HG03135 (cell line): ENCODE data around the gene FOXD2.
"Not testable (repeated sequence)": the region's sequence is repeated elsewhere in the genome, so short reads cannot be mapped to it uniquely, and the experiment has no call there.

Source experiments
- ATAC-seq: cut with Tn5 transposase; IDR thresholded peaks from one replicate; pipeline ENCODE4 v1.9.1; 2021; ENCODE audit warnings: mild to moderate bottlenecking, moderate library complexity; ENCODE audit not compliant: unreplicated experiment

The FOXD2 gene

DNA sequence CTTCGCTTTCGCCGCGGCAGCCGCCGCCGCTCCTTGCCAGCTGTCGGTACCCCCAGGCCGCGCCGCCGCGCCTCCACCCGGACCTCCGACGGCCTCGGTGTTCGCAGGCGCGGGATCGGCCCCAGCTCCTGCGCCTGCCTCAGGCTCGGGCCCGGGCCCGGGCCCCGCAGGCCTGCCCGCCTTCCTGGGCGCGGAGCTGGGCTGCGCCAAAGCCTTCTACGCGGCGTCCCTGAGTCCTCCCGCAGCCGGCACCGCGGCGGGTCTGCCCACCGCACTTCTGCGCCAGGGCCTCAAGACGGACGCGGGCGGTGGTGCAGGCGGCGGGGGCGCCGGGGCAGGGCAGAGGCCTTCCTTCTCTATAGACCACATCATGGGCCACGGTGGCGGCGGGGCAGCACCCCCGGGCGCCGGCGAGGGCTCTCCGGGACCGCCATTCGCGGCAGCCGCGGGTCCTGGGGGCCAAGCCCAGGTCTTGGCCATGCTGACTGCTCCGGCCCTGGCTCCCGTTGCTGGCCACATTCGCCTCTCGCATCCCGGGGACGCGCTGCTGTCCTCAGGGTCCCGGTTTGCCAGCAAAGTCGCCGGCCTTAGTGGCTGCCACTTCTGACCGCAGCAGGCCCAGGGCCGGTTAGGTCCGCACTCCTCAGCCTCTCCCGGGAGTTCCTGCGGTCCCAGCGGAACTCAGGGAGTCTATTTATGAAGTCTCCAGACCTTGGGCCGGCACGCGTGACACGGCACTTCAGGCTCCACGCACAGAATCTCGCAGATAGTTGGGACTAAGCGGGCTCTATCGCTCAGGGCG, 1.4 kb downstream of the FOXD2 start:
- ATAC-seq: no peak

DNA sequence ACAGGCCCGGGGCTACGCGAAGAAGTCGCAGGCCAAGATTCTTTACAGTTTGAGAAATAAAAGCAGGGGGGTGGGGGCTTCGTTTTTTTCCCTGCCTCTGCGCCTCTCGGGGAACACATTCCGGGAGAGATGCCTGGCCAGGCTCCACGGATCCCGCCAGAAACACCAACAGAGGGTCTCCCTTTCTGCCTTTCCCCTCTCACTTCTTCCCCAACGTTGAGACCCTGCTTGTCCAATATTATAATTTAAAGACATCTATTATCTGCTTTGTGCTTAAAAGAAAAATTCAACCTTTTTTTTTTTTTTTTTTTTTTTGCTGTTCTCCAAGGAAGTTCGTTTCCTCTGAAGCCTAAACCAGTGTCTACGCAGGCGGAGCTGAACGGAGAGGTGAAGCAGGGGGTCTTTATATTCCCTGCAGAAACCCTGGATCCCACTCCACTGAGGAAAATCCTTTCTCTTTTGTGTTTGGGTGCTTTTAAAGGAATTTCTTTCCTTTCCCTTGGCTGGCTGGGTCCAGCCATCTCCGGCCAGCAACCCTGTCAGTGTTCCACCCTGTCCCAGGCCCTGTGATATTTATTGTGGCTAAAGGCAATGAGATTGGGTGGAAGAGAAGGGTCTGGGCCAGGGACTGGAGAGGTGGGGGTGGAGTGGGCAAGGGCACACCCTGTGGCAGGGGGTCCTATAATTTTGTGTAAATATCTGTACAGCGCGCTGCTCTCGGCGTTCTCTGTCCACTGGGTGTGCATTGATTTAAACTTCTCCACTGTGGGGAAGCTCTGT, 2.2 kb downstream of the FOXD2 start:
- no peak for ATAC-seq

DNA sequence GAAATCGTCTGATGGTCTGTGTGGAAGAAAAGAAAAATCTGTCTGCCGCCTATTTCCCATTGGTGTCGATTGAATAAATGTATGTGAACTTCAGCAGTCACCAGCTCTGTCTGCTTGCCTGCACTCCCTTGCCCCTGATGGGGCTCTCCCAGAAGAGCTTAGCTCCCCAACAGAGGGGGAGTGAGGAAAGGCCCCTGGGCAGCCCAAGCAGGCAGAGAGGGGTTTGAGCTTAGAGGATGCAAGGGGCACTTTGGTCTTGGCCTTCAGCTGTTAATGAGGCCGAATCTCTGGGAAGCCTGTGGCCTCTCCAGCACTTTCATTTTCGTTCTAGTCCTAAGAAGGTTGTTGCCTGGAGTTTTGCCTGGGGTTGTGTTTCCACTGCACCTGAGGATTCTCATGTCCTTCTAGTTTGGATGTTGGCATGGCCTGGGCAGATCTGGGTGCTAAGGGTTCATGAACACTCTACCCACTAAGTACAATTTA, 2.8 kb downstream of the FOXD2 start:
- ATAC-seq: no peak

DNA sequence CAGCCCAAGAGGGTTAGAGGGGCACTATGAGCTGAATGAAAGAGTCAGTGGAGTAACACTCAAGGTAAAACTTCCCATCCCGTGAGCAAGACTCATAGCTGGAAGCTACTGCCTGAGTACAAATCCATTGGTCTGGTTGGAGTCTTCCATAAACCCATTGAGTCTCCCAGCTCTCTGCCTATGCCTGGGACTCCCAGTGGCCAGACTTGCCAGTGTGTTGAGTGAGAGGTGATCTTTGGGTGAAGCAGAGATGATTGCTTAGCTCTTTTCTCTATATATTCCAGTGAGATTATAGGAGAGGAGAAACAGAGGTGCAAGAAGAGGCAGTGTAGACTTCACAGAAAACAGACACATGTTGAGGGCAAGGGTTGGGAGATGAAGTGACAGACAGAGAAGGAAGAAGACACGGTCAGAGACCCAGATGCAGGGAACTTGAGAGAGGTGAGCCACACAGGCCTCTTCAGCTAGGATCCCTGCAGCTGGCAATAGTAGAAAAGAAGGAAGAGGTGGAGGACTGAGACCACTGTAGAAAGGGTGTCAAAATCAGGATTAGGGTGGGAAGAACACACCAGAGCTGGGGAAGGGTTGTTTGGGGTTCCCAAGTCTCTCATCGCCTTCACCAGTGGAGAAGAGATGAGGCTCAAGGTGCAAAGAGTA, 3.7 kb downstream of the FOXD2 start:
- no peak for ATAC-seq

DNA sequence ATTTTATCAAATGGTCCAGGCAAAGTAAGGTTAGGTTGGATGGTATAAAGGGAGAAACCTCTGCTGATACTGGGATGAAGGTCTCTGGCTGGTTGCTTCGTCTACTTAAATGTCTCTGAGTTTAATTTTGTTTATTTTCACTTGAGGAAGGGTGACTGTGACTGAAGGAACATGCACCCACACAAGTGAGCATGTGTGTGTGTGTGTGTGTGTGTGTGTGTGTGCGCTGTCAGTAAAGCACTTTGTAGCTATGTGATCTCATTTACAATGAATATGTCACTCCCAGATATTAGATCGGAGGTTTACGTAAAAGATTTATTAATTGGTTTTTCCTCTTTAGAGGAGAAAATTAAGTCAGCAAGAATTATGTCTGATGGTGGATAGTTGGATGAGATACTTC, 4.4 kb downstream of the FOXD2 start:
- ATAC-seq: no peak

DNA sequence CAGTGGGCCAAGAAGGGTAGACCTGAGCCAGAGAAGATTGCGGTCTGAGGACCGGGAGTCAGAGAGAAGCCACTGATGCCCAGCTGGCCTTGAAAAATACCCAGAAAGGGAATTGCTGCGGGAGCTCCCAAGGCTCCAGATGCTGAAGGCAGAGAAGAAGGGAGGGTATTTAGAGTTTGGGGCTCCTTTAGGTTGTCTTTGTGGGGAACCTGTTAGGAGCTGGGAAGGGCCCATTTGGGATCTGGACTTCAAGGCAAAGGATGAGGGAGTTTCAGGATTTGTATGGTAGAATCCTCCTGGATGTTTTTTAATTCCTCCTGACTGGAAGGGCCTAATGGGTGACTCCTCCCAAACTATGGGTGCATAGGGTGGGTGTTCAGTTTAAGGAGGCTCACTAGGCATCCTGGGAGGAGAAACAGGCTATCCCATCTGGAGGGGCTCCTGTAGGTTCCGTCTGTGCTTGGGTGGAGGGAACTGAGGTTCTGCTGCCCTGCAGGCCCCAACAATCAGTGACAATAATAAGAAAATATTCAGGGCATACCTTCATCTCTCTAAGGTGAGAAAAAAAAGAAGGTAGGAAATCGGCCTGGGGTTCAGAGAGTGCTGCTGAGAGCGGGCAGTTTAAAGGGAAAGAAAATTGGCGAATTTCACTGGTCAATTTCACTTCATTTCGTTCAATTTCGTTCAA, 5.1 kb downstream of the FOXD2 start:
- ATAC-seq: no peak

DNA sequence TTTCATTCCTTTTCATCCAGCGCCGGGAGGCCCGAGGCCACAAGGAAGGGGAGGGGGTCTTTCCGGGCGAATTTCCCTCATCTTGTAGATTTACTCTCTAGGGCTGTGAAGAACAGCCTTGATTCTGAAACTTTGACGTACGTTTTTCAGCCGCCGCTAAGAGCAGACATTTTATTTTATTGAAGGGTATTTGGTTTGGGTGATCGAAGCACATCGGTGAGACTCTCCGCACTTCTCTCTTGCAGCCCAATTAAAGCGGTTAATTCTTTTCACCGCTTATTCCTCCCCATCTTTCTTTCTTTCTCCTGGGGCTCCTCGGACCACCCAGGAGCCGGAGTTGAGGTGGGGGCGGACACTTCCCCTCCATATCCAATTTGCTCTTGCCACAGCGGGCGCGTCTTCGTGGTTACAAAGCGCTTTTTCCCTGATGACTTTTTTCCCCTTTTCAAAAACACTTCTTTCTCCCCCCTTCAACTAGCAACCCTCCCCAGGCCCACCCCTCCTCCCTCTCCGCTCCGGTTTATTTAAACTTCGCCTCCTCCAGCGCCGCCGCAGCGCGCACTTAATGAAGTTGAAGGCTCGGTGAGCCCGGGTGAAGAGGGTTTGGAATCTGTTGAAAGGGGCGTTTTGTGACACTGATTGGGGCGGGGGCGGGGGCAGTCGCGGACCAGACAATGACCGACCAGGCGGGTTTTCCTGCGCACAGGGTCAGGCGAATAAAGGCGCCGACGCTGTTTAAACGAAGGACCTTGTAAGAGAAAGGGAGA, 5.9 kb downstream of the FOXD2 start:
- no peak for ATAC-seq

DNA sequence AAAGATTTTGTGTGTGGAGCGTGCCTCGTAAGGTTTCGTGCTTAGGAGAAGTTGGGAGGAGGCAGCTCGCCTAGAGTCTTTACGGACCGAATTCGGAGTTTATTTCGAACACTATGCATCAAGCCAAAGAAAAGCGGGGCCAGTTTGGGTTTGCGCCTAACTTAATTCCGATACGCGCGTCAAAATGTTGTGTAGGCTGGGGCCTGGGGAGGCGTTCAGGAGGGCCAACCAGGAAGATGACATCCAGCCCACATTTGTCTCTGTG, 6.4 kb downstream of the FOXD2 start:
- ATAC-seq: no peak

DNA sequence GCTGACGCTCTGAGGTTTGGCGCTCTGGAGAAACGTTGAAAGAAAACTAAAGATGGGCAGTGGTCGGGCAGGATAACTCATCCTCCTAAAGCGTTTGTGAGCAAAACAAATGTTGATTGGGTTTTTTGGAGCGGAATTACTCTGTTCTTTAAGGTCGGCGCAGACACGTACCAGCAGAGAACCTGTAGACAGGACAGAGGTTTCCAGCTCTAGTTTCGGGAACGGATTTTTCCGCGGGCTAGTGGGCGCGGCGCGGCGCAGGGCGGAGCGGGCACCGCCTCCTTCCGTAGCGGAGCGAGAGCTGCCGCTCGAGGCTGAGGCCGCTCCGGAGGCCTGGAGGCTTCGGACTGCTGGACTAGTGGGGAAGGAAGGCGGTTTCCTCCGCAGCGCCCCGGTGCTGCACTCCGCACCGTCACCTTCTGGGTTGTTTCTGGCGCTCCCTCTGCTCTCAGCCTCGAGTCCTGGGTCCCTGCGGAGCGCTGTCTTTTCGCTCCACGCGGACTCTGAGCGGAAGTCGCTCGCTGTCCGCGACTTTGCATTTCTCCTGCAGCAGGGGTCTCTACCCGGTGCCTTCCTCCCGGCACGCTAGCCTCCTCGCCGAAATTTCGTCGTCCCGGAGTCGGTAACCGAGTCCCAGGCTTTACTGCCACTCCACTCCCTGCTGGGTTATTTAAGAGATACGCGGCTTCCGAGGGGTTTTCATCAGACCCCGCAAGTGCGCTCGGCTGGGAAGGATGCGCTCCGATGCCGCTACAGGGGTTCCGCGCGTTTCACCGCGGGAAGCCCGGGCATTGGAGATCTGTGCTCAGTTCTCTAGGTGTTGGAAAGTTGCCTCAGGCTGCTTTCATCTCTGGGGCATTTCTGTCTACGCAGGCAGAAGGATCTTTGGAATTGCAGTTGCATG, 7.0 kb downstream of the FOXD2 start:
- ATAC-seq: no peak

DNA sequence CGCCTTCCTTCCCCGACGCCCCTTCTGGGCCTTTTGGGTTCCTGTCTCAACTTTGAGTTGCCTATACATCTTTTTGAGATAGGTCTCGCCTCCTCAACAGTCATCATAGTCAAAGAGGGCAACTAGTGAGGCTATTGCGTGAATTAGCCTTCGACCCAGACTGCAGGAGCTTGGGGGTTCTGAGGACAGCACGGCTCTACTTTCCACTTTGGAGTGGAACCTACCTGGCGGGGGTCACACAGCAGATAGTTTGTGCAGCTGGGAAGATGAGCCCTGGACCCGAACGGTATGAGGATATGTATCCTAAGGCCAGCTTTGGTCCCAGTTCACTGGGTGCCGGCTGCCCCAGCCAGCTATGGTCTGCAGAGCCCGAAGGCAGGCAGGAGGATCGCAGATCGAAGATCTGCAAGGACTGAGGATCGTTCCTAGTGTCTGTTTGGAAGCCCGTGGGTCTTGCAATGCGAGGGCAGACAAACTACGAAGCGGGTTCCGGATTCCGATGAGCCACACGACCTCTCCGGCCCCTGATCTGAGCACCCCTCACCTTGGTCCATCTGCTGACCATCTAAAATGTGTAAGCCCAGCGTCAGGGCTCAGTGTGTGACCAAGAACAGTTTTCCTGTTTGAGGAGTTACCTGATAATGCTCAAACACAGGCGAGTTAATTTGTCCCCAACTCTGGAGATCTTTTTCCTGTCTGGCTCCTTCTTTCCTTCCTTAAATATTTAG, 8.1 kb downstream of the FOXD2 start:
- no peak for ATAC-seq

DNA sequence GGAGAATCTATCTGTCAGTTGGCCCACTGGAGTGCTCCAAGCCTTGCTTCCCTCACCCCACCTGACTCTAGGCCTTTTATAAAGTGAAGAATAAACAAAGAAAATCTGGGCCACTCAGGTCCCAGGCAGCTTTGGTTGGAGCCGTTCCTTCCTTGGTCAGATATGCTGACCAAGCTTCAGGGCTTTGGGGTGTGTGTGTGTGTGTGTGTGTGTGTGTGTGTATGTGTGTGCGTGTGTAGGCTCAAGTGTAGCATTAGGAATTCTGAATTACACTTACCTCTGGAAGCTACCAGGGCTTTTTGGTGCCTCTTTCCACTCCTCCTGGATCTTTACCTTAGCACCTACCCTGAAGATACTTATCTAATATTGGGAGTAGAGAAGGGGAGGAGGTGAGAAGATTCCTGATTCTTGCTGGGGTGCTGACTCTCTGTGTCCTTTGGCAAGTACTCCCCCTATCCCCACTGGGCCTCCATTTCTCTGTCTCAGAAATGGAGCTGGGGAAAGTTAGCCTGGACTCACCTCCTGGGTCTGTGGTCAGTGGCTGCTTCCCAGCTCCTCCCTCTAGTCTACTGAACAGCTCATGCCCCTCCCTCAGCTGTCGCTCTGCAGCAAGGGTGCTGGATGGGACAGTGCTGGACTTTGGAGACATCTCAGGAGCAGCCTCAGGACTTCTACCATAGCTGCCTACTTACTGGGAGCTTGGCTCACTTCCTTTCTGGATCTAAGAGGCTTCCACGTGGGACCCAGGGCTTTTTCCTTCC, 10.8 kb downstream of the FOXD2 start:
- ATAC-seq: no peak

DNA sequence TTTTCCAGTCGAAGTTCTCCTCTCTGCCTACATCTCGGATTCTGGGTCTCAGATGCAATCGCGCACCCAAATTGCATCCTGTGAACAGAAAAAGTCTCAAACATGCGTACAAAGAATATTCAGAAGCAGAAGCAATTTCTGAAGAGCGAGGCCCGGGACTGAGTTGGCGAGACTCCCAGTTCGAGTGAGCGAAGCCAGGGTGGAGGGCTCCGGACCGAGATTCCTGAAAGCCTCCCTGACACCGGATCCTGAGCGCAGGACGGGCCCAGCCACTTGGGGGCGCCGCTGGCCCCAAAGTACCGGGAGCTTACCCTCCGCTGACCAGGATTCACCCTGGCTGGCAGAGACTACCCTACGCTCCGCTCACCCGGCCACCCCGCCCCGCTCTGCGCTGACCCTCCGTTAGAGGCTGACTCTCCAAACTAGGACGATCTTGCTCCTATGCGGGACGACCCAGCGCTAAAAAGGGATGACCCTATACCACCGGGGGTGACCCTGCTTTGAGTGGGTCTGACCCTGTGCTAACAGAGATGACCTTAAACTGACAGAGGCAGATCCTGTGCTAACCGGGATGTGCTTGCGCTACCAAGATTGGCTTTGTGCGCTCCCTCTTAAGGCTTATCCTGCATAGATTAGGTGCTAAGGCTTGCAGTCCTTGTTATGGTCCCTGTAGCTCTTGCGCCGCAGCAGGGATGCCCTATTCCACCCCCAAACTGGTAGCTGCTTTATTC, 12.1 kb downstream of the FOXD2 start:
- no peak for ATAC-seq

DNA sequence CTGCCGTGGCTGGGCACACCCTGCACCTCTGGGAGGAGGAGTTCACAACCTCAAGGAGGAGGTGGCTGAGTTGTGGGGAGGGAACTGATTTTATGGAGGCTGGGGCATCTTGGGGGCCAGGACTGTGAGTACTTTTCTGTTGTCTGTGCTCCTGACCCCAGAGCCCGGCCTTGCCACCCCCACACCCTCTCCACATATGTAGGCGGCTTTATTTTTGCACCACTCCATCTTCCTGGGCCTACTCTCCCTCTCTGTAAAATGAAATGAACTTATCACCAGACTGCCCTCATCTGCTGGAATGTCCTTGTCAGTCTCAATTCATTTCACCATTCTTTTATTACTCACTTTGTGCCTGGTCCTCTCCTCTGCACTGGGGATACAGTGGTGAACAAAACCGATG, 12.8 kb downstream of the FOXD2 start:
- ATAC-seq: no peak

DNA sequence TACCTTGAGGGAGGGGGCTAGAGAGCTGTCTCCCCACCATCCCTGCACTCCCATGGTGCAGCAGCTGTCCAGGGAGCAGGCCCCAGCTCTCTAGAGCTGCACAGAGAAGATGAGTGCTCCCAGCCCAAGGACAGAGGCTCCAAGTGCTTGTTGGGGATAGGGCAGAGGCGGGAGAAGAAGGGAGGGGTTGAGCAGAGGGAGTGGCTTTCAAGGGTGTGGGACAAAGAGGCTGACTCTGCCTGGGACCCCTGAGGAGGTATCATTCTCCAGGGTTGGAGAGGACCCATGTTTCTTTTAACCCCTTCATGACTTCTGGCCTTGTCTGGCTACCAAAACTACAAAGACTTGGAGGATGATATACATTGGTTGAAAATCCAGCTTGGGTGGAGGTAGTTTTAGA, 14.6 kb downstream of the FOXD2 start:
- ATAC-seq: no peak

DNA sequence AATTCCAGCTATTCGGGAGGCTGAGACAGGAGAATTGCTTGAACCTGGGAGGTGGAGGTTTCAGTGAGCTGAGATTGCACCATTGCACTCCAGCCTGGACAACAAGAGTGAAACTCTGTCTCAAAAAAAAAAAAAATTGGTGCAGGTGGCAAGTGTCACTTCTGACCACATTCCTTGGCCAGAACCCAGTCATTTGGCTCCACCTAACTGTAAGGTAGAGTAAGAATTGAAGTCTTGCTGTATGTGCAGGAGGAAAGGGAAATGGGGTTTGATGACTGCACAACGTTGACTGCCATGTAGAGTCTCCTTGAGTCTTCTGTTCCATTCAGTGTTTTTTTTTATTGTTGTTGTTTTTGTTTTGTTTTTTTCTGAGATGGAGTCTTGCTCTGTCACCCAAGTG, 16.1 kb downstream of the FOXD2 start:
- not testable (repeated sequence) for ATAC-seq

DNA sequence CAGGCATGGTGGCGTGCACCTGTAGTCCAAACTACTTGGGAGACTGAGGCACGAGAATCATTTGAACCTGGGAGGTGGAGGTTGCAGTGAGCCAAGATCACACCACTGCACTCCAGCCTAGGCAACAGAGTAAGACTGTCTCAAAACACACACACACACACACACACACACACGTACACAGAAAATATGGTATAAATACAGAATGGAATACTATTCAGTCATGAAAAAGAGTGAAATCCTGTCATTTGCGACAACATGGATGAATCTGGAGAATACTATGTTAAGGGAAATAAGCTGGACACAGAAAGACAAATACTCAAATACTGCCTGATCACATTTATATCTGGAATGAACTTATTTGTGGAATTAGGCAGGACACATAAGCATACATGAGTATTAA, 18.4 kb downstream of the FOXD2 start:
- ATAC-seq: no peak

DNA sequence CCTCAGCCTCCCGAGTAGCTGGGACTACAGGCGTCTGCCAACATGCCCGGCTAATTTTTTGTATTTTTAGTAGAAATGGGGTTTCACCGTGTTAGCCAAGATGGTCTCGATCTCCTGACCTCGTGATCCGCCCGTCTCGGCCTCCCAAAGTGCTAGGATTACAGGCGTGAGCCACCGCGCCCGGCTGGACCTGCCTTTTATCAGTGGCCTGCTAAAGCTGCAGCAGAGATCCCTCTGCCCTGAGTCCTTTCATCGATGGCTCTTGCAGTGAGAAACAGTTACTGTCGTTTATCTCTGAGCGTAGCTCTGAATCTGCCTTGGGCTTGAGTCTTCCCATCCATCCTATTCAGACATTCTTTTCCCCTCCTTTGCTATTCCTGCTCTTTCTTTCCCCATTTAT, 19.7 kb downstream of the FOXD2 start:
- not testable (repeated sequence) for ATAC-seq
